ENCODE measurements around the gene SPIRE2.
"Not testable (repeated sequence)": the region's sequence is repeated elsewhere in the genome, so short reads cannot be mapped to it uniquely, and the experiment has no call there.

DNA sequence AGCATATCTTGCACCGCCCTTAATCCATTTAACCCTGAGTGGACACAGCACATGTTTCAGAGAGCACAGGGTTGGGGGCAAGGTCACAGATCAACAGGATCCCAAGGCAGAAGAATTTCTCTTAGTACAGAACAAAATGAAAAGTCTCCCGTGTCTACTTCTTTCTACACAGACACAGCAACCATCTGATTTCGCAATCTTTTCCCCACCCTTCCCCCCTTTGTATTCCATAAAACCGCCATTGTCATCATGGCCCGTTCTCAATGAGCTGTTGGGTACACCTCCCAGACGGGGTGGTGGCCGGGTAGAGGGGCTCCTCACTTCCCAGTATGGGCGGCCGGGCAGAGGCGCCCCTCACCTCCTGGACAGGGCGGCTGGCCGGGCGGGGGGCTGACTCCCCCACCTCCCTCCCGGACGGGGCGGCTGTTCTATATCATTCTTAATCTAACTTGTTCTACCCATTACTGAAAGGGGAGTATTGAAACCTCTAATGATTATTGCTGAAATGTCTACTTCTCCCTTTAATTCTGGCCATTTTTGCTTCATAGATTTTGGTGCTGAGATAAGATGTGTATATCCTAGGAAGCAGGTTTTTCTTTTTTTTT, 21.6 kb upstream of the SPIRE2 start:
- TF ChIP-seq, protein P1, sequence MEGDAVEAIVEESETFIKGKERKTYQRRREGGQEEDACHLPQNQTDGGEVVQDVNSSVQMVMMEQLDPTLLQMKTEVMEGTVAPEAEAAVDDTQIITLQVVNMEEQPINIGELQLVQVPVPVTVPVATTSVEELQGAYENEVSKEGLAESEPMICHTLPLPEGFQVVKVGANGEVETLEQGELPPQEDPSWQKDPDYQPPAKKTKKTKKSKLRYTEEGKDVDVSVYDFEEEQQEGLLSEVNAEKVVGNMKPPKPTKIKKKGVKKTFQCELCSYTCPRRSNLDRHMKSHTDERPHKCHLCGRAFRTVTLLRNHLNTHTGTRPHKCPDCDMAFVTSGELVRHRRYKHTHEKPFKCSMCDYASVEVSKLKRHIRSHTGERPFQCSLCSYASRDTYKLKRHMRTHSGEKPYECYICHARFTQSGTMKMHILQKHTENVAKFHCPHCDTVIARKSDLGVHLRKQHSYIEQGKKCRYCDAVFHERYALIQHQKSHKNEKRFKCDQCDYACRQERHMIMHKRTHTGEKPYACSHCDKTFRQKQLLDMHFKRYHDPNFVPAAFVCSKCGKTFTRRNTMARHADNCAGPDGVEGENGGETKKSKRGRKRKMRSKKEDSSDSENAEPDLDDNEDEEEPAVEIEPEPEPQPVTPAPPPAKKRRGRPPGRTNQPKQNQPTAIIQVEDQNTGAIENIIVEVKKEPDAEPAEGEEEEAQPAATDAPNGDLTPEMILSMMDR (IDR thresholded peaks at IDR 0.05; ENCODE audit: poor library complexity), result not testable (repeated sequence)
- TF ChIP-seq EZH2phosphoT487 (IDR thresholded peaks at IDR 0.05; ENCODE audit: low read depth, severe bottlenecking, unreplicated experiment); EZH2 (IDR thresholded peaks at IDR 0.05; ENCODE audit: borderline replicate concordance): not testable (repeated sequence)

Data from hepatocyte (in vitro differentiated cells).